CD8-positive, alpha-beta memory T cell (primary cell): ENCODE results near the gene FCRL2. TPM values are rescaled to one million over a fixed set of nuclear protein-coding genes. Genes with fewer than 3 reads are reported as not detected.

Source experiments
- CTCF ChIA-PET: fragments of 350-600 bp; sonication (Branson Sonifier 250); formaldehyde crosslinking; loops from one replicate; lab custom pipeline; 2021; ENCODE audit warnings: antibody characterized with exemption; lab: Charles Lee
- POLR2A ChIA-PET: fragments of 350-600 bp; sonication (Branson Sonifier 250); formaldehyde crosslinking; loops from one replicate; lab custom pipeline; 2021; ENCODE audit warnings: antibody characterized with exemption; lab: Charles Lee
- DNase-seq, 5 donors: peaks; one replicate each; pipeline versions ENCODE4 v3.0.0 to v3.0.0-alpha.2; 2020 to 2022; ENCODE audit warnings: mixed read lengths in 1 of 5
- H3K27ac ChIP-seq: one replicate; pipeline ENCODE4 v1.7.0; 2013; ENCODE audit warnings: low read depth, mild to moderate bottlenecking, low read length, moderate library complexity
- H3K27me3 ChIP-seq: 2 replicates; pipeline ENCODE4 v1.7.0; 2013; ENCODE audit warnings: low read length, mild to moderate bottlenecking; ENCODE audit not compliant: insufficient read depth, poor library complexity, severe bottlenecking
- H3K36me3 ChIP-seq: 2 replicates; pipeline ENCODE4 v1.7.0; 2013; ENCODE audit warnings: mild to moderate bottlenecking, low read length, moderate library complexity; ENCODE audit not compliant: insufficient read depth
- H3K4me1 ChIP-seq: 2 replicates; pipeline ENCODE4 v1.7.0; 2013; ENCODE audit warnings: mild to moderate bottlenecking, low read length, moderate library complexity; ENCODE audit not compliant: insufficient read depth
- H3K4me3 ChIP-seq: 2 replicates; pipeline ENCODE4 v1.7.0; 2013; ENCODE audit warnings: mild to moderate bottlenecking, low read length
- H3K9me3 ChIP-seq: 2 replicates; pipeline ENCODE4 v1.7.0; 2013; ENCODE audit warnings: mild to moderate bottlenecking, low read length
- H3K27ac Mint-ChIP-seq, 8 donors: one replicate each; pipeline ENCODE4 v1.8.0; 2020 to 2021; ENCODE audit warnings: mixed read lengths in 8 of 8, mild to moderate bottlenecking in 6 of 8, inconsistent platforms in 3 of 8, moderate library complexity in 3 of 8
- H3K27me3 Mint-ChIP-seq, 2 donors: one replicate each; pipeline ENCODE4 v1.8.0; 2020 to 2021; ENCODE audit warnings: mixed read lengths in 2 of 2, mild to moderate bottlenecking in 1 of 2, moderate library complexity in 1 of 2
- H3K36me3 Mint-ChIP-seq, 3 donors: one replicate each; pipeline ENCODE4 v1.8.0; 2020 to 2021; ENCODE audit warnings: mixed read lengths in 3 of 3, inconsistent platforms in 1 of 3, mild to moderate bottlenecking in 1 of 3
- H3K4me1 Mint-ChIP-seq, 3 donors: one replicate each; pipeline ENCODE4 v1.8.0; 2020 to 2021; ENCODE audit warnings: mixed read lengths in 3 of 3, inconsistent platforms in 1 of 3, mild to moderate bottlenecking in 1 of 3
- H3K4me3 Mint-ChIP-seq, 7 donors: one replicate each; pipeline ENCODE4 v1.8.0; 2020 to 2021; ENCODE audit warnings: mixed read lengths in 7 of 7, mild to moderate bottlenecking in 6 of 7, moderate library complexity in 4 of 7, inconsistent platforms in 2 of 7
- H3K9me3 Mint-ChIP-seq, 5 donors: one replicate each; pipeline ENCODE4 v1.8.0; 2020 to 2022; ENCODE audit warnings: mixed read lengths in 5 of 5, mild to moderate bottlenecking in 3 of 5, moderate library complexity in 2 of 5, inconsistent platforms in 1 of 5
- polyA plus RNA-seq: library from polyadenylated mRNA; unstranded; fragments of 300-500 nt; fragmentation: Illumina TruSeq; gene quantifications from one replicate; pipeline ENCODE4 v1.2.3, GENCODE V29; 2021
- total RNA-seq, 2 experiments: library from RNA; stranded (reverse); gene quantifications; one replicate each; pipeline ENCODE4 v1.2.3, GENCODE V29; 2021

Gene FCRL2
- total and polyA plus RNA-seq, 3 experiments from 2014 or later, result not detected

DNA sequence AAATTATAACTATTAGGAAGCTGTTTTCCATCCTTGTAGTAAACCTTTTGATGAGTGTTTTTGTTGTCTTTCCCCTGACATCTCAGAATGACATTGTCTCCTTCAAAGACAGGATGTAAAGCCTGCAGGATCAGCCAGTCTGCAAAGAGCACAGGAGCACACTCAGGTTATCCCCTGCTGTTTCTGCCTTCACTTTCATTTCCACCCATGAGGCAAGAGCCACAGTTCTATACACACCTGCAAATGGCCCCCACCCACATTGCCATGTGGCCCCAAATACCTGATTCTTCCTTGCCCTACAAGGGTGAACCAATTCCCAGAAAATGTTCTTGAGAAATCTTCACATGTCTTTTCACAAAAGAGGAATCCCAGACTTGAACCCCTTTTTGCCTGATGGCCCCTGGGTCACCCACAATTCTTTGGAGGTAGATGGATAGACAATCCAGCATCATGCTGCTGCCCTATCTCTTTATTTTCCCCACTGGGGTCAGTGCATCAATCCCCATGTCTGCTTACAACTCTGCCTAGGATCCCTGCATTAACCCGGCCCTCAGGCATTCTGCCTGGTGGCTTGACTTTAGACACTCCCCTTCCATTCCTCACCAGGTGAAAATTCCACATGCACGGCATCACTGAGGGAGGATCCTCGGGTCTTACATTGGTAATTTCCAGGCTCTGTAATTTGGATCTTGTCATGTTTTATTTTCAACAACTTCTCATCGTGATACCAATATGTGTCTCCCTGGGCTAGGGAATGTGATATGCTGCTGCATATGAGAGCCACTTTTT, 79.0 kb downstream of the FCRL2 start:
- no peaks in the 10 kb centered on the region for H3K9me3 Mint-ChIP-seq
- no peaks in the 10 kb centered on the region for H3K36me3 ChIP-seq
- peak overlapping the region; percentile 54 to 96 (median 84) for H3K27ac Mint-ChIP-seq
- H3K4me1 ChIP-seq, result peaks cover 20% of the 10 kb centered on the region
- H3K4me1 Mint-ChIP-seq, result peaks cover 73 to 89% (median 86%) of the 10 kb centered on the region in 3 donors
- no peaks in the 10 kb centered on the region for H3K9me3 ChIP-seq
- POLR2A ChIA-PET, result no interaction called here
- H3K27me3 Mint-ChIP-seq, result peaks cover 0 to 7% of the 10 kb centered on the region in 2 donors
- peak overlapping the region; percentile 53 to 88 (median 79) for H3K4me3 Mint-ChIP-seq
- no peaks in the 10 kb centered on the region for H3K27me3 ChIP-seq
- H3K4me3 ChIP-seq, result peak overlapping the region; percentile 14
- no peak for DNase-seq
- CTCF ChIA-PET, result no interaction called here
- peaks cover 2 to 20% (median 14%) of the 10 kb centered on the region in 3 donors for H3K36me3 Mint-ChIP-seq
- peak overlapping the region; percentile 46 for H3K27ac ChIP-seq

DNA sequence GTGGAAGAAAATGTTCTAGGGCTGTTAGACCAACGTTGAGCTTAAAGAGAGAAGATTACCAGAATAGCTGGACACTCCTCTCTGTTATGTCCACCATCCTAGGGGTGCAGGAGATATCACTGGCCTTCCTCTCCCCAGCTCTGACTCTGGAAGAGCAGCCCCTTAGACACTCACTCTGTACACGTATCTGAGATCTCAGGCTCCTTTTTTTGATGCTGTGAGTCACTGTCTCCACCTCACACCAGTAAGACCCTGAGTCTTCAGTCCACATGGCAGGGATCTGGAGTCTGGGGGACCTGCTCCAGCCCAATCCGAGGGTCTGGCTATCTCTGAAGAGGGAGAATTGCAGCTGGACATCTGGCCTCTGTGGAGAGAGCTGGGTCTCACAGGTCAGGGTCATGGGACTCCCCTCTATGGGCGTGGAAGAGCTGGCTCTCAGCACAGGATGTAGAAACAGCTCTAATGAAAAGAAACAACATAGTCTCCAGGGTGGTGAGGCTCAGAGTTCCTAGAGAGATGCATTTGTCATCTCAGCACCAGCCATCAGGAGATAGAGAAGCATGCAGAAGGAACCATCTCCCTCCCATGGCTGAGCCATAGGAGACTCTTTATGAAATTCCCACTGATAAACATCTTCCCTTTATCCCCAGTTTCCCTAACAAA, 79.8 kb downstream of the FCRL2 start:
- Histone ChIP-seq H3K4me3 (peak overlapping the region; percentile 12), H3K27ac (peak overlapping the region; percentile 46), H3K36me3 (no peaks in the 10 kb centered on the region), H3K27me3 (no peaks in the 10 kb centered on the region), H3K9me3 (no peaks in the 10 kb centered on the region), H3K4me1 (peaks cover 20% of the 10 kb centered on the region)
- Mint-ChIP-seq H3K27me3 (peaks cover 0 to 7% of the 10 kb centered on the region in 2 donors), H3K36me3 (peaks cover 2 to 20% (median 14%) of the 10 kb centered on the region in 3 donors), H3K4me3 (peak overlapping the region; percentile 53 to 88 (median 79)), H3K4me1 (peaks cover 69 to 80% (median 80%) of the 10 kb centered on the region in 3 donors), H3K27ac (peak overlapping the region; percentile 59 to 96 (median 84)), H3K9me3 (no peaks in the 10 kb centered on the region)
- DNase-seq, result peak in 1 of 5 donors; percentile 43
- ChIA-PET CTCF (no interaction called here), POLR2A (no interaction called here)

Other genes starting within 250 kb of the FCRL2 start
- not detected for gene FCRL5, start 224.6 kb downstream of the FCRL2 start, total RNA-seq
- gene FCRL5, start 224.6 kb downstream of the FCRL2 start, polyA plus RNA-seq, result not detected
- gene FCRL4, start 179.0 kb downstream of the FCRL2 start, total RNA-seq, result not detected
- gene FCRL4, start 179.0 kb downstream of the FCRL2 start, polyA plus RNA-seq, result not detected
- gene FCRL3, start 76.4 kb downstream of the FCRL2 start, total RNA-seq, result 10 to 100 TPM in 1 of 2 experiments, 1 to 10 TPM in 1; 8.5 to 10.5 TPM
- gene FCRL3, start 76.4 kb downstream of the FCRL2 start, polyA plus RNA-seq, result 86.8 TPM
- not detected for gene FCRL1, start 43.0 kb upstream of the FCRL2 start, total RNA-seq
- 0.54 TPM for gene FCRL1, start 43.0 kb upstream of the FCRL2 start, polyA plus RNA-seq
- not detected for gene CD5L, start 64.7 kb upstream of the FCRL2 start, total RNA-seq
- gene CD5L, start 64.7 kb upstream of the FCRL2 start, polyA plus RNA-seq, result not detected
- under 1 TPM in 1 of 2 experiments, not detected in 1; 0.04 TPM for gene KIRREL1, start 216.5 kb upstream of the FCRL2 start, total RNA-seq
- not detected for gene KIRREL1, start 216.5 kb upstream of the FCRL2 start, polyA plus RNA-seq